Activated CD8-positive, alpha-beta memory T cell treated with anti-CD3 and anti-CD28 coated beads, Interleukin-2, amount 50 U/mL, for 24 hours (primary cell): ENCODE results near the gene ATP6V0D1.

Experiments used
- DNase-seq: peaks from one replicate; pipeline ENCODE4 v3.0.0-alpha.2; 2020; ENCODE audit errors: extremely low read depth

The ATP6V0D1 gene

GRCh38 chr16:67407176-67407787 is 73.7 kb downstream of the ATP6V0D1 start:
- no peak for DNase-seq

GRCh38 chr16:67406111-67406971 is 74.6 kb downstream of the ATP6V0D1 start:
- no peak for DNase-seq

GRCh38 chr16:67405336-67405735 is 75.6 kb downstream of the ATP6V0D1 start:
- DNase-seq = no peak

GRCh38 chr16:67404740-67405226 is 76.2 kb downstream of the ATP6V0D1 start:
- no peak for DNase-seq

- DNase-seq = no peak
These were observed 76.9 kb downstream of the ATP6V0D1 start for GRCh38 chr16:67403976-67404555.

GRCh38 chr16:67400901-67401300 is 80.1 kb downstream of the ATP6V0D1 start:
- no peak for DNase-seq

GRCh38 chr16:67399749-67400704 is 80.9 kb downstream of the ATP6V0D1 start:
- DNase-seq = no peak

GRCh38 chr16:67399218-67399733 is 81.7 kb downstream of the ATP6V0D1 start:
- DNase-seq = no peak

- DNase-seq = no peak
These were observed 82.3 kb downstream of the ATP6V0D1 start for GRCh38 chr16:67398546-67399217.

GRCh38 chr16:67397812-67398545 is 83.0 kb downstream of the ATP6V0D1 start:
- DNase-seq = no peak

GRCh38 chr16:67397036-67397801 is 83.7 kb downstream of the ATP6V0D1 start:
- DNase-seq = no peak

GRCh38 chr16:67396159-67397035 is 84.6 kb downstream of the ATP6V0D1 start:
- DNase-seq = no peak

- DNase-seq = no peak
These were observed 85.3 kb downstream of the ATP6V0D1 start for GRCh38 chr16:67395458-67396158.

GRCh38 chr16:67395105-67395457 is 85.9 kb downstream of the ATP6V0D1 start:
- DNase-seq = no peak

GRCh38 chr16:67394155-67395104 is 86.5 kb downstream of the ATP6V0D1 start:
- DNase-seq = no peak

GRCh38 chr16:67393788-67394154 is 87.2 kb downstream of the ATP6V0D1 start:
- no peak for DNase-seq
